ENCODE measurements around the gene SLC30A9. TPM values are rescaled to one million over a fixed set of nuclear protein-coding genes. Genes with fewer than 3 reads are reported as not detected.
A peak's percentile ranks its signal among the peaks of the same experiment; 100 is the strongest.

The SLC30A9 gene
- total and polyA plus RNA-seq, 2 of the 13 experiments (the other 11 are each of a cell fraction or from before 2014, with no cell fraction given), result 27.5 to 72.8 TPM

GRCh38 chr4:42101446-42101975, 111.2 kb downstream of the SLC30A9 start:
- ChIA-PET POLR2A (no interaction called here), CTCF (ENCODE audit: low intra/inter-chr PET ratio, low total read pairs) (no interaction called here)
- Histone ChIP-seq H3K27ac (ENCODE audit: extremely low read length, insufficient read depth, low read length) (no peak overlapping the region), H3K4me1 (ENCODE audit: insufficient read depth, low read length) (no peaks in the 10 kb centered on the region), H3K9ac (ENCODE audit: insufficient read depth, low read depth, low read length) (no peak overlapping the region), H4K20me1 (ENCODE audit: insufficient read depth, low read length) (no peaks in the 10 kb centered on the region), H3K79me2 (ENCODE audit: insufficient read depth, low read length) (no peaks in the 10 kb centered on the region), H3K4me2 (ENCODE audit: low read depth, low read length) (no peak overlapping the region), H3K9me3 (ENCODE audit: low read length) (no peaks in the 10 kb centered on the region), H3K4me3 (replicated peaks in 1 of 3; ENCODE audit: insufficient read depth in 1 of 3, low read depth in 2 of 3, low read length in 3 of 3) (no peak overlapping the region), H2AFZ (ENCODE audit: low read length) (no peak overlapping the region), H3K27me3 (ENCODE audit: control insufficient read depth in 1 of 2, insufficient read depth in 2 of 2, low read length in 2 of 2) (no peaks in the 10 kb centered on the region; a peak in 1 of 5 replicates), H3K36me3 (replicated peaks in 1 of 2; ENCODE audit: control insufficient read depth in 1 of 2, insufficient read depth in 2 of 2, low read length in 2 of 2) (no peaks in the 10 kb centered on the region)
- WGBS (ENCODE audit: low lambda C conversion rate), result 35% methylated on average over 8 of the region's 8 CpGs
- DNase-seq (ENCODE audit: low spot score) (no peak), FAIRE-seq (no peak), ATAC-seq (no peak)
- intact Hi-C loops (cut with micrococcal nuclease; ENCODE audit: unreplicated experiment) (no loop called here), in situ Hi-C loops (cut with HindIII; ENCODE audit: extremely low pct_ligation_motif_present, low pct_unique_long_range_greater_than_20kb) (no loop called here)
- no TSS peak for BruUV-seq (replicated peaks)
- TF ChIP-seq ZNF431 (CRISPR knock-in tag; IDR thresholded peaks at IDR 0.05; ENCODE audit: borderline replicate concordance, low read depth) (no peak), SYNCRIP (IDR thresholded peaks at IDR 0.05; ENCODE audit: insufficient read depth, low read depth, low read length) (no peak), CREB1 (IDR thresholded peaks at IDR 0.05) (peak; percentile 49; the same call in 1 of the 2 replicates), CREB1 (CRISPR knock-in tag; IDR thresholded peaks at IDR 0.05) (no peak), ATF7 (IDR thresholded peaks at IDR 0.05) (peak; percentile 25; the same call in 1 of the 2 replicates), ATF7 (CRISPR knock-in tag; IDR thresholded peaks at IDR 0.05) (no peak)

GRCh38 chr4:42104521-42104920, 114.2 kb downstream of the SLC30A9 start:
- H3K36me3 ChIP-seq (replicated peaks in 1 of 2; ENCODE audit: control insufficient read depth in 1 of 2, insufficient read depth in 2 of 2, low read length in 2 of 2), result no peaks in the 10 kb centered on the region
- no peak for FAIRE-seq
- no peaks in the 10 kb centered on the region for H4K20me1 ChIP-seq (ENCODE audit: insufficient read depth, low read length)
- no peak overlapping the region for H3K4me3 ChIP-seq (replicated peaks in 1 of 3; ENCODE audit: insufficient read depth in 1 of 3, low read depth in 2 of 3, low read length in 3 of 3)
- no peak for TF ChIP-seq NFE2 (CRISPR knock-in tag; IDR thresholded peaks at IDR 0.05)
- TF ChIP-seq THAP7 (CRISPR knock-in tag; IDR thresholded peaks at IDR 0.05), result no peak
- TF ChIP-seq GLI4 (CRISPR knock-in tag; IDR thresholded peaks at IDR 0.05; ENCODE audit: borderline replicate concordance), result no peak
- H3K79me2 ChIP-seq (ENCODE audit: insufficient read depth, low read length), result no peaks in the 10 kb centered on the region
- ATAC-seq, result no peak
- WGBS (ENCODE audit: low lambda C conversion rate), result 2% methylated on average over 2 of the region's 2 CpGs
- no peaks in the 10 kb centered on the region for H3K4me1 ChIP-seq (ENCODE audit: insufficient read depth, low read length)
- no peak overlapping the region for H3K27ac ChIP-seq (ENCODE audit: extremely low read length, insufficient read depth, low read length)
- intact Hi-C loops (cut with micrococcal nuclease; ENCODE audit: unreplicated experiment) (no loop called here), in situ Hi-C loops (cut with HindIII; ENCODE audit: extremely low pct_ligation_motif_present, low pct_unique_long_range_greater_than_20kb) (no loop called here)
- H3K9ac ChIP-seq (ENCODE audit: insufficient read depth, low read depth, low read length), result no peak overlapping the region
- no TSS peak for BruUV-seq (replicated peaks)
- no peaks in the 10 kb centered on the region; a peak in 1 of 5 replicates for H3K27me3 ChIP-seq (ENCODE audit: control insufficient read depth in 1 of 2, insufficient read depth in 2 of 2, low read length in 2 of 2)
- H3K4me2 ChIP-seq (ENCODE audit: low read depth, low read length), result no peak overlapping the region
- no peak for DNase-seq (ENCODE audit: low spot score)
- ChIA-PET POLR2A (no interaction called here), CTCF (ENCODE audit: low intra/inter-chr PET ratio, low total read pairs) (no interaction called here)
- no peaks in the 10 kb centered on the region for H3K9me3 ChIP-seq (ENCODE audit: low read length)
- H2AFZ ChIP-seq (ENCODE audit: low read length), result no peak overlapping the region

Measured in HepG2 (cell line).